GM19463 (cell line): ENCODE measurements around the gene ANKMY1.
"Not testable (repeated sequence)": the region's sequence is repeated elsewhere in the genome, so short reads cannot be mapped to it uniquely, and the experiment has no call there.

Experiments
- ATAC-seq: cut with Tn5 transposase; IDR thresholded peaks from one replicate; pipeline ENCODE4 v1.9.1; 2021; ENCODE audit warnings: mild to moderate bottlenecking, moderate library complexity; ENCODE audit not compliant: unreplicated experiment

The ANKMY1 gene

DNA sequence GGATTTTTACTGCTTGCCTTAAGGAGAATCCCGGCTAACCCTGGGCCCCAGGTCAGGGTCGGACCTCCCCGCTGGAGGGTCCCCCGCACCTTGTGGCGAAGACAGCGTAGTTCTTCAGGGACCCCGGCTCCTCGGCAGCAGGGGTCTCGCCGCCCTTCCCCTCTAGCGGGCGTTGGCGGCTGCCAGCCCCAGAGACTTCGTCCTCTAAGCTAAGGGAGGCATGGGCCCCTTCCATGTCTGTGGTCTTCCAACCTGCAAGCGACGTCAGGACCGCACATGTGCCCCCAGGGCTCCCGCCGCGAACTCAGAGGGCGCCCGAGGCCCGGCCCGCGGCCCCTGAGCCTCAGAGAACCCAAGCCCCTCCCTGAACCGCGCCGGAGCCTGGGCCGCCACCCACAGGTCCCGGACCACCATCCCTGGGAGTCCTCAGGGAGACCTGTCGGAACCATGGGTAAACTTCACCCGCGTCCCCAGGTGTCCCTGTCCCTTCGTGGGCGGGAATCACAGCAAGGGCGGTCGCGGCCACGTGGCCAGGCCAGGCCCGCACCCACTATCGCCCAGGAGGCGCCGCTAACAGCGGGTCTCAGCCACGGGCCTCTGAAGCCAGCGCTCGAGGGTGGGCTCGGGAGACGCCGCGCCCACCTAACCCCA is 562 bp downstream of the ANKMY1 start:
- no peak for ATAC-seq

DNA sequence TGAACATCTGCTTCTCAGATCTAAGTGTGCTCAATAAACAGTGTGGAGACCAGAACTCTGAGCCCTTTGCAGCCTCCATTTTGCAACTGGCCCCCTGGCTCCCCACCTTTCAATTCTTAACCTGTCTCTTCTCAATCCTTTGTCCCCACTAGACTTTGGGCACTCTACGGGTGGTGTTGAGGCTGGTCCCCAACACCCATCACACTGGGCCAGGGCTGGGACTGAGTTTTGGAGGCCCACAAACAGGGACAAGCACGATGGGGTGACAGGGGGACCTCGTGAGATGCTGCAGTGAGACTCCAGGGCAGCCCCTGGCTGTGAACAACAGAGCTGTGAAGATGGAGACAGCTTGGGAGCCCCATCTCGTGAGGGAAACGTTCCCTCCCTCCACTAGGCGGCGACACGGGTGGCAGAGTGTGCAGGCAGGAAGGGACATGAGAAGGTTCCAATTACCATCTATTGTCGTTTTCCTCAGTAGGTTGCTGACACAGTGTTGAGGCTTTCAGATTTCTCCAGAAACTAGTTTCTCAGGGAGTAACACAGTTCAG is 1.2 kb downstream of the ANKMY1 start:
- no peak for ATAC-seq

DNA sequence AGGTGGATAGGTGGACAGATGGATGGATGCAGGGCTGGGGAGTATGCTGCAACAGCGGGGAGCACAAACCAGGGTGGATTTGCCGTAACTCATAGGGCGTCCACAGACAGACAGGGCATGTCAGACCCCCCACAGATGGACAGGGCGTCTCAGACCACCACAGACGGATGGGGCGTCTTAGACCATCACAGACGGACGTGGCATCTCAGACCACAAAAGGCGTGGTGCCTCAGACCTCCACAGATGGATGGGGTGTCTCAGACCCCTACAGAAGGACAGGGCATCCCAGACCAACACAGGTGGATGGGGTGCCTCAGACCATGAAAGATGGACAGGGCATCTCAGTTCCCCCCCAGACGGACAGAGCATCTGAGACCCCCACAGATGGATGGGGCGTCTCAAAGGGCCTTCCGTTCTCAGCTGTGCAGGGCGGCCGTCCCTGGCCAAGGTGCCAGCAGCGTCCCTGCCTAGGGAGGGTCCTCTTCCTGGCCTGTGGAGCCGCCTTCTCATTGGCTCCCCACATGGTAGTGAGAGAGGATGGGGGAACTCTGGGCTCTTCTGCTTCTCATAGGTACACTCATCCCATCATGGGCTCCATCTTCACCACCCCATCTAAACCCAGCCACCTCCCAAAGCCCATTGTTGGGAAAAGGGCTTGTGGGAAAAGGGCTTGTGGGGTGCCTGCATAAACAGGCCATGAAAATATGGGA is 2.1 kb downstream of the ANKMY1 start:
- no peak for ATAC-seq

- no peak for ATAC-seq
These were observed 2.9 kb downstream of the ANKMY1 start for GRCh38 chr2:240554767-240555493.

DNA sequence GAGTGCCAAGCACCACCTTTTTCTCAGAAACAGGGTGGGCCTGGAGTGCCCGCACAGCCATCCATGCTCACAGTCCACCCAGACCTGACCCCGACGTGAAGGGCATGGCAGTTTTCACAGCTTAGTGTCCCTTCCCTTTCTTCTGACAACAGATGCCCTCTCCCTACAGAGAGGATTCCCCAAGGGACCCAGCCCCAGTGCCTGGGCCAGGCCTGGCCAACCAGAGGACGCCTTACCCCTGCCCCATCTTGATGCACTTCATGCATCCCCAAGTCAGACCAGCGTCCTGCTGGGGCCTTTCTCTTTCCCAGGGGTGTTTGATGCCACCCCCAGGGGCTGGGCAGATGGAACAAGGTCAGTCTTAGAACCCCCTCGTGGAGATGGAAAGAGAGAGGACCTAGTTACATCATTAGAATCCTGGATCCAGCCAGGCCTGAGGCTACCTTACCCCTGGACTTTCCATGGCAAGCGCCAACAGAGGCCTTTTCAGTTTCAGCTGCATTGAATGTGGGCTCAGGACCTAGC is 3.8 kb downstream of the ANKMY1 start:
- ATAC-seq, result no peak

DNA sequence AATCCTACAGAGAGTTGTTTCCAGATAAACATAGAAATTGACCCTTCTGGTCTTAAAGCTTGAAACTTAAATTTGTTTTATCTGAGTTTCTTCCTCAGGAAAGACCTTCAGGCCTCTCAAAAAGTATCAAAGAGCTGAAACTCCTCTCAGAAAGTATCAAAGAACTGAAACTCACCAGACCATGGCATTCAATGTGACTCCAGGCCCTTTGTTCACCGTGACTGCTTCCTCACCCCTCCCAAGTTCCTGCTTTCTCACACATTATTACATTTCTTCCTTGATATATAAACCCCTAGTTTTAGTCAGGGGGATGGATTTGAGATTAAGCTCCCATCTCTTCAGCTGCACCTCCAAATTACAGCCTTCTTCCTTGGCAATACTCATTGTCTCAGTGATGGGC is 6.0 kb downstream of the ANKMY1 start:
- ATAC-seq, result no peak

- ATAC-seq, result no peak
These were observed 6.5 kb downstream of the ANKMY1 start for GRCh38 chr2:240551288-240551687.

GRCh38 chr2:240539906-240540305 is 17.9 kb downstream of the ANKMY1 start:
- no peak for ATAC-seq

- ATAC-seq, result not testable (repeated sequence)
These were observed 18.7 kb downstream of the ANKMY1 start for GRCh38 chr2:240539101-240539500.

DNA sequence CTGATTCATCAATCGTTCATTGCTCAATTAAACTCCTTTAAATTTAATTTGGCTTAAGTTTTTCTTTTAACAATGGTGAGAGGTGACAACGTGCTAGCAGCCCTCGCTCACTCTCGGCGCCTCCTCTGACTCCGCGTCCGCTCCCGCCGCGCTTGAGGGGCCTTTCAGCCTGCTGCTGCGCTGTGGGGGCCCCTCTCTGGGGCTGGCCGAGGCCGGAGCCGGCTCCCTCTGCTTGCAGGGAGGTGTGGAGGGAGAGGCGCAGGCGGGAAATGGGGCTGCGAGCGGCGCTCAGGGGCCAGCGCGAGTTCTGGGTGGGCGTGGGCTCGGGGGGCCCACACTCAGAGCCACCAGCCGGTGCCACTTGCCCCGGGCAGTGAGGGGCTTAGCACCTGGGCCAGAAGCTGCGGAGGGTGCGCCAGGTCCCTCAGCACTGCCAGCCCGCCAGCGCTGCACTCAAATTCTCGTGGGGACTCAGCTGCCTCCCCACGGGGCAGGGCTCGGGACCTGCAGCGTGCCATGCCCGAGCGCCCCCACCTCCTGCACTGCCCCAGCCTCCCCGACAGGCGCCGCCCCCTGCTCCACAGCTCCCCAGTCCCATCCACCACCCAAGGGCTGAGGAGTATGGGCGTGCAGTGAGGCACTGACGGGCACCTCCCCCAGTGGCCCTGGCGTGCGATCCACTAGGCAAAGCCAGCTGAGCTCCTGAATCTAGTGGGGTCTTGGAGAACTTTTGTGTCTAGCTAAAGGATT is 19.6 kb downstream of the ANKMY1 start:
- no peak for ATAC-seq

- no peak for ATAC-seq
These were observed 25.6 kb downstream of the ANKMY1 start for GRCh38 chr2:240532031-240532775.

DNA sequence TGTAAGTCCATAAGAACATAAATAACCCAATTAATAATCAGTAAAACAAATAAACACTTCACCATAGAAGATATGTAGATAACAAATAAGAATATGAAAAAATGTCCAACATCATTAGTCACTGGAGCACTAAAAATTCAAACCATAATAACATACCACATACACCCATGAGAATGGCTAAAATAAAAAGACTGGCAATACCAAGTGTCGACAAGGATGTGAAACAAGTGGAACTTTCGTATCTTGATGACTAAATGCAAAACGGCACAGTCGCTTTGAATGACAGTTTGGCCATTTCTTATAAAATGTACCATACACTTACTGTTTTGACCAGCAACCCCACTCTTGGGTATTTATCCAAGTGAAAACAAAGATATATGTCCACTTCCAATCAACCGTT is 26.8 kb downstream of the ANKMY1 start:
- no peak for ATAC-seq

- ATAC-seq, result no peak
These were observed 27.6 kb downstream of the ANKMY1 start for GRCh38 chr2:240530181-240530580.

DNA sequence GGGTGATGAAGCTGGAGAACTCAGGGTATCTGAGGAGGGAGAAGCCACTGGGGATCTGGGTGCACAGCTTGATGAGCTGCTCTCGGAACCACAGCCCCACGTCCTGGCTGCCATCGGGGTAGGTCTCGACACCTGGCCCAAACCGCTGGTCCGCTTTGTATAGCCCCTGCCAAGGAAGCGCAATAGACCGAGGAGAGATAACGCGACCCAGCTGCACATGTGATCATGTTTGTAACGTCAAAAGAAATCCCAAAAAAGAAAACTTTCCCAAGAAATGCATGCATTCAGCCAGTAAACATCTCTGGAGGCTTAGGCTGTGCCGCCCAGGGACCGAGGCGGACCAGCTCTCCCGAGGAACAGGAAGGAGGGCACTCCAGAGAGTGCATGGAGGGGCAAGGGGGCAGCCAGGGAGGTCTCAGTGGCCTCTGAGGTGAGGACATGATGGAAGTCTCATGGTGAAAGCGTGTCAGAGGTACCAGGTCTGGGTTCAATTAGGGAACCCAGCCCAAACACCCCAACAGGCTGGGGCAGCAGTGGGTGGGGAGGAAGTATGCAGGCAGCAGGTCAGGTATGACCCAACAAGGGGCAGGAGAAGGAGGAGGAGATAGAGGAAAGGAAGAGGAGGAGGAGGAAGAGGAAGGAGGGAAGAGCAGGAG is 28.3 kb downstream of the ANKMY1 start:
- no peak for ATAC-seq

DNA sequence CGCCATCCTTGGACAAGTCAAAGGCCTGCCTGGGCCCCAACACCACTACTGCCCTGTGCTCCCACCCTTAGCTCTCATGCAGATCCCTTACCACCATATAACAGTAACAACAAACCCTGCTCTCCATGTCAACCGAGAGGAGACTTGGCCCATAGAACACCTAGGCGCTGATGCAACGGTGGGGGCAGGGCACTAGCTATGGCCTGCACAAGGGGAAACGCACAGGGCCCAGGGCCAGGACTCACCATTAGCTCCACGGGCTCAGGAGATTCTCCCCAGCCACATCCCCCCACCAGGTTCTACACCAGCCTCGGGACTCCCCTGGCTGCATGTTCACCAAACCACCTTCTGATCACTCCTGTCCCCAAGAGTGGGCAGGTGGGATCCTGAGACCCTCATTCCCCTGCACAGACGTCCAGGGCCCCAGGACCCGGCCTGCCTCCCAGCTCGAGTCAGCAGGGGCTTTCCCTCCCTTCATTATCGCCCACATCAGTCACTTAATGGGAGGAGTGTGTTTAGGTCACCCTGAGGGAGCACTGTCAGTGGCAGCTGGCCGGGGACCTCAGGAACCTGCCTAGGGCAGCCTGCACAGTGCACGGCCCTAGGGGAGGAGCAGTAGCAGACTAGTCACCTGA is 29.3 kb downstream of the ANKMY1 start:
- no peak for ATAC-seq

GRCh38 chr2:240527153-240527750 is 30.5 kb downstream of the ANKMY1 start:
- ATAC-seq, result no peak

DNA sequence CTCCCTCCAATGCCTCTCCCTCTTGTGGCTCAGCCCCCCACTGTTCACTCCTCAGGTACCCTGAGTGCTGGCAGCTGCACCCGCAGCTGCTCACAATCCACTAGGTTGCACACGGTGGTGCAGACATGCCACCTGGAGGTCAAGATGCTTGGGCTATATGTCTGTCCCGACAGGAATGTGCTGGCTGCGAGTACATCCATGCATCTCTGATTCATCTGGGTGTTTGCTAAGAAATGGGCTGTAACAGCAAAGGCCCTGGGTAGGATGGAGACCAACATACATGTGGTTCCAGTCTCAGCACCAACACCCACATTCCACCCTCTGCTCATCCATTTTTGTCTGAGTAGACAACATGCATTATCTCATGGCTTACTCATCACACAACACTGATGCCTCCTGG is 31.3 kb downstream of the ANKMY1 start:
- no peak for ATAC-seq

DNA sequence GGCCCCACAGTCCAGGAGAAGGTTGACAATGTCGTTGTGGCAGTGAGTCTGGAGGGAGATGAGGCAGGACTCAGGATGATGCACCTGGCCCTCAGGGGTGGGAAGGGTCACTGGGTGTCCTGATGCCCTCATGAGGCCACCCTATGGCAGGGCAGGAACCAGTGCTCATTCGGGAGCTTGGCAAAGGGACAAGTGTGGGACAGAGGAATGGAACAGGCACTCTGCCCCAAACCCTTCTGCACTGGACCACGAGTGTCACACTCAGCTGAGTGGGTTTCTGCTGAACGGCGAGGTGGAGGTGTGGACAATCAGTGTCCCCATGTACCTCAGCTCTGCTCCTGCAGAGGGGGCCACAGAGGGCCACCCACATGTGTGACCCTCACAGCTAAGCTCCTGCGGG is 32.0 kb downstream of the ANKMY1 start:
- ATAC-seq, result no peak
